Measurements from ENCODE around the gene HNRNPAB.

GRCh38 chr5:178192787-178193186, 11.5 kb upstream of the HNRNPAB start:
- TF ChIP-seq BACH2 (CRISPR knock-in tag; IDR thresholded peaks at IDR 0.05; ENCODE audit: borderline replicate concordance) (no peak), CSDC2 (CRISPR knock-in tag; IDR thresholded peaks at IDR 0.05) (no peak), ZFP30 (CRISPR knock-in tag; IDR thresholded peaks at IDR 0.05) (no peak), ZNF565 (CRISPR knock-in tag; conservative IDR thresholded peaks at IDR 0.05; ENCODE audit: low read depth) (no peak), PPARA (CRISPR knock-in tag; IDR thresholded peaks at IDR 0.05; ENCODE audit: borderline replicate concordance) (no peak), ESRRG (CRISPR knock-in tag; IDR thresholded peaks at IDR 0.05) (no peak), ZNF8 (CRISPR knock-in tag; IDR thresholded peaks at IDR 0.05) (no peak), ZFP3 (CRISPR knock-in tag; IDR thresholded peaks at IDR 0.05) (no peak), OSR1 (CRISPR knock-in tag; IDR thresholded peaks at IDR 0.05) (no peak), ZC3H10 (CRISPR knock-in tag; IDR thresholded peaks at IDR 0.05) (no peak)
- TF ChIP-seq, protein P1, sequence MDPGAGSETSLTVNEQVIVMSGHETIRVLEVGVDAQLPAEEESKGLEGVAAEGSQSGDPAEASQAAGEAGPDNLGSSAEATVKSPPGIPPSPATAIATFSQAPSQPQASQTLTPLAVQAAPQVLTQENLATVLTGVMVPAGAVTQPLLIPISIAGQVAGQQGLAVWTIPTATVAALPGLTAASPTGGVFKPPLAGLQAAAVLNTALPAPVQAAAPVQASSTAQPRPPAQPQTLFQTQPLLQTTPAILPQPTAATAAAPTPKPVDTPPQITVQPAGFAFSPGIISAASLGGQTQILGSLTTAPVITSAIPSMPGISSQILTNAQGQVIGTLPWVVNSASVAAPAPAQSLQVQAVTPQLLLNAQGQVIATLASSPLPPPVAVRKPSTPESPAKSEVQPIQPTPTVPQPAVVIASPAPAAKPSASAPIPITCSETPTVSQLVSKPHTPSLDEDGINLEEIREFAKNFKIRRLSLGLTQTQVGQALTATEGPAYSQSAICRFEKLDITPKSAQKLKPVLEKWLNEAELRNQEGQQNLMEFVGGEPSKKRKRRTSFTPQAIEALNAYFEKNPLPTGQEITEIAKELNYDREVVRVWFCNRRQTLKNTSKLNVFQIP (CRISPR knock-in tag; IDR thresholded peaks at IDR 0.05; ENCODE audit: borderline replicate concordance, low read depth) = no peak
- TF ChIP-seq, protein P2, sequence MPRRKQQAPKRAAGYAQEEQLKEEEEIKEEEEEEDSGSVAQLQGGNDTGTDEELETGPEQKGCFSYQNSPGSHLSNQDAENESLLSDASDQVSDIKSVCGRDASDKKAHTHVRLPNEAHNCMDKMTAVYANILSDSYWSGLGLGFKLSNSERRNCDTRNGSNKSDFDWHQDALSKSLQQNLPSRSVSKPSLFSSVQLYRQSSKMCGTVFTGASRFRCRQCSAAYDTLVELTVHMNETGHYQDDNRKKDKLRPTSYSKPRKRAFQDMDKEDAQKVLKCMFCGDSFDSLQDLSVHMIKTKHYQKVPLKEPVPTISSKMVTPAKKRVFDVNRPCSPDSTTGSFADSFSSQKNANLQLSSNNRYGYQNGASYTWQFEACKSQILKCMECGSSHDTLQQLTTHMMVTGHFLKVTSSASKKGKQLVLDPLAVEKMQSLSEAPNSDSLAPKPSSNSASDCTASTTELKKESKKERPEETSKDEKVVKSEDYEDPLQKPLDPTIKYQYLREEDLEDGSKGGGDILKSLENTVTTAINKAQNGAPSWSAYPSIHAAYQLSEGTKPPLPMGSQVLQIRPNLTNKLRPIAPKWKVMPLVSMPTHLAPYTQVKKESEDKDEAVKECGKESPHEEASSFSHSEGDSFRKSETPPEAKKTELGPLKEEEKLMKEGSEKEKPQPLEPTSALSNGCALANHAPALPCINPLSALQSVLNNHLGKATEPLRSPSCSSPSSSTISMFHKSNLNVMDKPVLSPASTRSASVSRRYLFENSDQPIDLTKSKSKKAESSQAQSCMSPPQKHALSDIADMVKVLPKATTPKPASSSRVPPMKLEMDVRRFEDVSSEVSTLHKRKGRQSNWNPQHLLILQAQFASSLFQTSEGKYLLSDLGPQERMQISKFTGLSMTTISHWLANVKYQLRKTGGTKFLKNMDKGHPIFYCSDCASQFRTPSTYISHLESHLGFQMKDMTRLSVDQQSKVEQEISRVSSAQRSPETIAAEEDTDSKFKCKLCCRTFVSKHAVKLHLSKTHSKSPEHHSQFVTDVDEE (CRISPR knock-in tag; IDR thresholded peaks at IDR 0.05) = no peak
- TF ChIP-seq, protein P3, sequence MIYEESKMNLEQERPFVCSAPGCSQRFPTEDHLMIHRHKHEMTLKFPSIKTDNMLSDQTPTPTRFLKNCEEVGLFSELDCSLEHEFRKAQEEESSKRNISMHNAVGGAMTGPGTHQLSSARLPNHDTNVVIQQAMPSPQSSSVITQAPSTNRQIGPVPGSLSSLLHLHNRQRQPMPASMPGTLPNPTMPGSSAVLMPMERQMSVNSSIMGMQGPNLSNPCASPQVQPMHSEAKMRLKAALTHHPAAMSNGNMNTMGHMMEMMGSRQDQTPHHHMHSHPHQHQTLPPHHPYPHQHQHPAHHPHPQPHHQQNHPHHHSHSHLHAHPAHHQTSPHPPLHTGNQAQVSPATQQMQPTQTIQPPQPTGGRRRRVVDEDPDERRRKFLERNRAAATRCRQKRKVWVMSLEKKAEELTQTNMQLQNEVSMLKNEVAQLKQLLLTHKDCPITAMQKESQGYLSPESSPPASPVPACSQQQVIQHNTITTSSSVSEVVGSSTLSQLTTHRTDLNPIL (CRISPR knock-in tag; IDR thresholded peaks at IDR 0.05; ENCODE audit: low read depth) = no peak
